HCT116 (cell line): ENCODE results near the gene PLA2G15. TPM values are rescaled to one million over a fixed set of nuclear protein-coding genes. Genes with fewer than 3 reads are reported as not detected.

Experiments
- ATAC-seq: fragments of 200-7000 bp; cut with Tn5 transposase; 2 replicates; pipeline ENCODE4 v1.9.1; 2020; ENCODE audit warnings: mild to moderate bottlenecking, moderate library complexity
- BruUV-seq: library from RNA; stranded (reverse); fragments of 400-500 nt; replicated peaks from 2 replicates; lab custom pipeline; 2021; lab: Mats Ljungman, UMichigan
- CTCF ChIA-PET: fragments of 300-600 bp; sonication (Branson Sonifier 250); formaldehyde crosslinking; loops from one replicate; lab custom pipeline; 2021; ENCODE audit warnings: antibody characterized with exemption; lab: Charles Lee
- POLR2A ChIA-PET: fragments of 300-600, 350-600 bp; sonication (Branson Sonifier 250); formaldehyde crosslinking; loops from one replicate; lab custom pipeline; 2021; ENCODE audit warnings: antibody characterized with exemption; lab: Charles Lee
- RAD21 ChIA-PET, 2 experiments: fragments of 300-600 bp; sonication (Branson Sonifier 250); formaldehyde crosslinking; loops; one replicate each; lab custom pipeline; 2023; ENCODE audit warnings: low total read pairs in 2 of 2; ENCODE audit not compliant: uncharacterized antibody in 2 of 2, unreplicated experiment in 2 of 2, low non-redundant PET in 1 of 2; lab: Charles Lee
- DNase-seq: peaks from one replicate; pipeline ENCODE4 v3.0.0-alpha.2; 2010; ENCODE audit warnings: low read depth, low spot score
- H2AFZ ChIP-seq: fragments of 200-600 bp; shearing (Covaris generic), sonication (generic); 2 replicates; pipeline ENCODE4 v1.6.1; 2017; ENCODE audit warnings: low read depth, mixed run types, mixed read lengths, antibody characterized with exemption, low read length; ENCODE audit not compliant: poor library complexity, severe bottlenecking
- H3K27ac ChIP-seq: 2 replicates; pipeline ENCODE4 v1.5.1; 2012; ENCODE audit warnings: low read depth, low read length
- H3K27me3 ChIP-seq: fragments of 200-600 bp; sonication (generic); 2 replicates; pipeline ENCODE4 v1.6.1; 2016; ENCODE audit warnings: mixed run types, low read length, mixed read lengths; ENCODE audit not compliant: insufficient read depth
- H3K36me3 ChIP-seq, 2 experiments: fragments of 200-500 bp in 1 of 2; fragments of 200-600 bp in 1 of 2; sonication (Bioruptor generic) in 1 of 2; sonication (generic) in 1 of 2; 2 replicates each; pipeline versions ENCODE4 v1.5.1 to v1.6.1; 2014 to 2016; ENCODE audit warnings: low read length in 2 of 2, inconsistent platforms in 1 of 2, mixed read lengths in 1 of 2, mixed run types in 1 of 2; ENCODE audit not compliant: insufficient read depth in 2 of 2, control insufficient read depth in 1 of 2
- H3K4me1 ChIP-seq, 2 experiments: fragments of 200-600 bp in 1 of 2; sonication (generic) in 1 of 2; 2 replicates each; pipeline versions ENCODE4 v1.5.1 to v1.6.1; 2012 to 2017; ENCODE audit warnings: low read length in 2 of 2, inconsistent platforms in 1 of 2, mild to moderate bottlenecking in 1 of 2, mixed read lengths in 1 of 2, mixed run types in 1 of 2, moderate library complexity in 1 of 2; ENCODE audit not compliant: insufficient read depth in 2 of 2, control insufficient read depth in 1 of 2
- H3K4me2 ChIP-seq: fragments of 200-600 bp; sonication (generic); 2 replicates; pipeline ENCODE4 v1.6.1; 2017; ENCODE audit warnings: mixed run types, low read length, mixed read lengths
- H3K4me3 ChIP-seq, 2 experiments: fragments of 200-600 bp in 1 of 2; sonication (generic) in 1 of 2; replicated peaks in 1 of 2; 2 replicates each; pipeline ENCODE4 v1.5.1; 2011 to 2016; ENCODE audit warnings: low read length in 2 of 2, control low read depth in 1 of 2, low read depth in 1 of 2, mild to moderate bottlenecking in 1 of 2, mixed read lengths in 1 of 2, mixed run types in 1 of 2
- H3K79me2 ChIP-seq: fragments of 200-600 bp; sonication (generic); 2 replicates; pipeline ENCODE4 v1.6.1; 2017; ENCODE audit warnings: mild to moderate bottlenecking, mixed run types, low read length, moderate library complexity, mixed read lengths; ENCODE audit not compliant: insufficient read depth
- H3K9ac ChIP-seq: fragments of 200-600 bp; sonication (generic); 2 replicates; pipeline ENCODE4 v1.6.1; 2016; ENCODE audit warnings: low read length, mixed read lengths
- H3K9me2 ChIP-seq: fragments of 200-600 bp; sonication (generic), shearing (Covaris generic); 2 replicates; pipeline ENCODE4 v1.6.1; 2017; ENCODE audit warnings: mixed run types, mild to moderate bottlenecking, moderate library complexity; ENCODE audit not compliant: insufficient read depth
- H3K9me3 ChIP-seq, 2 experiments: fragments of 200-500 bp in 1 of 2; fragments of 200-600 bp in 1 of 2; sonication (Bioruptor generic) in 1 of 2; sonication (generic) in 1 of 2; 2 replicates each; pipeline ENCODE4 v1.6.1; 2014 to 2017; ENCODE audit warnings: low read length in 2 of 2, mixed read lengths in 2 of 2, inconsistent platforms in 1 of 2, low read depth in 1 of 2, mild to moderate bottlenecking in 1 of 2, mixed run types in 1 of 2, moderate library complexity in 1 of 2; ENCODE audit not compliant: control insufficient read depth in 1 of 2, insufficient read depth in 1 of 2
- H4K20me1 ChIP-seq: fragments of 200-600 bp; sonication (generic), shearing (Covaris generic); 2 replicates; pipeline ENCODE4 v1.6.1; 2017; ENCODE audit warnings: mixed run types, mild to moderate bottlenecking, moderate library complexity; ENCODE audit not compliant: insufficient read depth
- CBX3 ChIP-seq: IDR thresholded peaks from 2 replicates; pipeline ENCODE4 v1.6.1; 2012; ENCODE audit warnings: low read depth
- CTCF ChIP-seq, 3 experiments: fragments of 200-600 bp in 1 of 3; sonication (generic) in 1 of 3; IDR thresholded peaks in 2 of 3; conservative IDR thresholded peaks in 1 of 3; 2 replicates each; pipeline ENCODE4 v1.5.1; 2012 to 2017; ENCODE audit warnings: low read depth in 2 of 3, low read length in 2 of 3, antibody characterized with exemption in 1 of 3, borderline replicate concordance in 1 of 3, control low read depth in 1 of 3, mild to moderate bottlenecking in 1 of 3, mixed read lengths in 1 of 3, mixed run types in 1 of 3, moderate library complexity in 1 of 3; ENCODE audit not compliant: insufficient read depth in 1 of 3
- ELF1 ChIP-seq: IDR thresholded peaks from 2 replicates; pipeline ENCODE4 v1.6.1; 2012; ENCODE audit warnings: low read depth, borderline replicate concordance
- EZH2 ChIP-seq: fragments of 200-600 bp; sonication (generic); IDR thresholded peaks from 2 replicates; pipeline ENCODE4 v1.6.1; 2017; ENCODE audit warnings: antibody characterized with exemption, mixed run types
- EZH2phosphoT487 ChIP-seq: fragments of 200-600 bp; IDR thresholded peaks from 2 replicates; pipeline ENCODE4 v1.6.1; 2018; ENCODE audit warnings: antibody characterized with exemption, borderline replicate concordance
- JUND ChIP-seq: IDR thresholded peaks from 2 replicates; pipeline ENCODE4 v1.6.1; 2012
- POLR2A ChIP-seq: IDR thresholded peaks from 2 replicates; pipeline ENCODE4 v1.7.0; 2011; ENCODE audit warnings: borderline replicate concordance; ENCODE audit not compliant: insufficient read depth, insufficient read length; ENCODE audit errors: extremely low read depth
- POLR2AphosphoS5 ChIP-seq: IDR thresholded peaks from 2 replicates; pipeline ENCODE4 v1.6.1; 2011; ENCODE audit warnings: mild to moderate bottlenecking, low read depth, low read length, moderate library complexity
- RAD21 ChIP-seq: IDR thresholded peaks from 2 replicates; pipeline ENCODE4 v1.6.1; 2012; ENCODE audit warnings: low read depth, mild to moderate bottlenecking
- REST ChIP-seq: IDR thresholded peaks from 2 replicates; pipeline ENCODE4 v1.6.1; 2012; ENCODE audit warnings: low read depth
- SIN3A ChIP-seq: IDR thresholded peaks from 2 replicates; pipeline ENCODE4 v1.6.1; 2012; ENCODE audit warnings: low read depth
- SP1 ChIP-seq: IDR thresholded peaks from 2 replicates; pipeline ENCODE4 v1.6.1; 2012; ENCODE audit warnings: low read depth
- SRF ChIP-seq: IDR thresholded peaks from 2 replicates; pipeline ENCODE4 v1.6.1; 2012; ENCODE audit warnings: low read depth
- TCF7L2 ChIP-seq: IDR thresholded peaks from 2 replicates; pipeline ENCODE4 v1.7.0; 2011; ENCODE audit warnings: borderline replicate concordance, inconsistent platforms; ENCODE audit not compliant: insufficient read depth, insufficient read length; ENCODE audit errors: extremely low read depth
- YY1 ChIP-seq: IDR thresholded peaks from 2 replicates; pipeline ENCODE4 v1.6.1; 2011; ENCODE audit warnings: low read length, low read depth, moderate library complexity, mild to moderate bottlenecking; ENCODE audit not compliant: insufficient replicate concordance; ENCODE audit errors: extremely low read depth
- ZFX ChIP-seq: fragments of 450-650 bp; IDR thresholded peaks from 2 replicates; pipeline ENCODE4 v1.6.1; 2017
- ZNF274 ChIP-seq: fragments of 200-500 bp; sonication (Bioruptor generic); IDR thresholded peaks from 2 replicates; pipeline ENCODE4 v1.6.1; 2014; ENCODE audit warnings: mild to moderate bottlenecking, low read depth, low read length, inconsistent platforms
- intact Hi-C: fragments of 100-400 bp; cut with micrococcal nuclease; formaldehyde crosslinking; loops from 2 replicates; pipeline ENCODE4 v1.10.0; 2022
- total RNA-seq: library from RNA; stranded (reverse); gene quantifications from one replicate; pipeline ENCODE4 v1.2.1, GENCODE V29; 2021; ENCODE audit not compliant: unreplicated experiment

PLA2G15 gene
- total RNA-seq, 1 experiment from 2014 or later: 7.5 TPM

- Histone ChIP-seq H3K9me2 (no peaks in the 10 kb centered on the region), H3K79me2 (no peaks in the 10 kb centered on the region), H3K4me3 (no peak overlapping the region), H2AFZ (no peak overlapping the region)
- ChIA-PET POLR2A (no interaction called here), RAD21 (no interaction called here)
- ATAC-seq: no peak
- no peak for DNase-seq
- no peak for TF ChIP-seq JUND
- TF ChIP-seq REST: no peak
- no peak for TF ChIP-seq POLR2A
- no peak for TF ChIP-seq ELF1
- TF ChIP-seq ZFX: no peak
- no peak for TF ChIP-seq POLR2AphosphoS5
- TF ChIP-seq, all 23 proteins: peak for 0
- Histone ChIP-seq H3K27me3 (no peaks in the 10 kb centered on the region), H3K27ac (no peak overlapping the region), H3K9me3 (no peaks in the 10 kb centered on the region), H3K36me3 (no peaks in the 10 kb centered on the region), H3K4me1 (no peaks in the 10 kb centered on the region), H3K9ac (no peak overlapping the region), H4K20me1 (no peaks in the 10 kb centered on the region), H3K4me2 (no peak overlapping the region)
- CTCF ChIA-PET: no interaction called here
- BruUV-seq: no TSS peak
- intact Hi-C loops: no loop called here
These were observed 43.1 kb upstream of the PLA2G15 start for GRCh38 chr16:68202091-68202519.

GRCh38 chr16:68206245-68206644, 38.9 kb upstream of the PLA2G15 start:
- ChIA-PET CTCF (no interaction called here), POLR2A (no interaction called here), RAD21 (no interaction called here)
- BruUV-seq: no TSS peak
- Histone ChIP-seq H3K4me3 (no peak overlapping the region), H3K36me3 (no peaks in the 10 kb centered on the region), H3K79me2 (no peaks in the 10 kb centered on the region), H3K9me2 (no peaks in the 10 kb centered on the region), H3K4me1 (no peaks in the 10 kb centered on the region), H4K20me1 (no peaks in the 10 kb centered on the region), H2AFZ (no peak overlapping the region), H3K27ac (no peak overlapping the region), H3K27me3 (no peaks in the 10 kb centered on the region), H3K4me2 (no peak overlapping the region), H3K9ac (no peak overlapping the region), H3K9me3 (no peaks in the 10 kb centered on the region)
- DNase-seq (no peak), ATAC-seq (no peak)
- intact Hi-C loops: no loop called here
- TF ChIP-seq RAD21: no peak
- no peak for TF ChIP-seq TCF7L2
- TF ChIP-seq YY1: no peak
- TF ChIP-seq SRF: no peak
- TF ChIP-seq ZFX: no peak
- no peak for TF ChIP-seq ZNF274
- TF ChIP-seq POLR2A: no peak
- no peak for TF ChIP-seq EZH2
- TF ChIP-seq SIN3A: no peak
- no peak for TF ChIP-seq CBX3
- TF ChIP-seq SP1: no peak
- no peak for TF ChIP-seq CTCF (IDR thresholded peaks at IDR 0.05 in 2 of 3, conservative IDR thresholded peaks at IDR 0.05 in 1 of 3; ENCODE audit: borderline replicate concordance in 1 of 3, insufficient read depth in 1 of 3, low read depth in 2 of 3, low read length in 2 of 3)
- no peak for TF ChIP-seq EZH2phosphoT487
